ENCODE results near the gene COPE. TPM values are rescaled to one million over a fixed set of nuclear protein-coding genes. Genes with fewer than 3 reads are reported as not detected.
"Not testable (repeated sequence)": the region's sequence is repeated elsewhere in the genome, so short reads cannot be mapped to it uniquely, and the experiment has no call there.

The COPE gene
- total RNA-seq, 2 donors from 2014 or later = 134 to 266 TPM

DNA sequence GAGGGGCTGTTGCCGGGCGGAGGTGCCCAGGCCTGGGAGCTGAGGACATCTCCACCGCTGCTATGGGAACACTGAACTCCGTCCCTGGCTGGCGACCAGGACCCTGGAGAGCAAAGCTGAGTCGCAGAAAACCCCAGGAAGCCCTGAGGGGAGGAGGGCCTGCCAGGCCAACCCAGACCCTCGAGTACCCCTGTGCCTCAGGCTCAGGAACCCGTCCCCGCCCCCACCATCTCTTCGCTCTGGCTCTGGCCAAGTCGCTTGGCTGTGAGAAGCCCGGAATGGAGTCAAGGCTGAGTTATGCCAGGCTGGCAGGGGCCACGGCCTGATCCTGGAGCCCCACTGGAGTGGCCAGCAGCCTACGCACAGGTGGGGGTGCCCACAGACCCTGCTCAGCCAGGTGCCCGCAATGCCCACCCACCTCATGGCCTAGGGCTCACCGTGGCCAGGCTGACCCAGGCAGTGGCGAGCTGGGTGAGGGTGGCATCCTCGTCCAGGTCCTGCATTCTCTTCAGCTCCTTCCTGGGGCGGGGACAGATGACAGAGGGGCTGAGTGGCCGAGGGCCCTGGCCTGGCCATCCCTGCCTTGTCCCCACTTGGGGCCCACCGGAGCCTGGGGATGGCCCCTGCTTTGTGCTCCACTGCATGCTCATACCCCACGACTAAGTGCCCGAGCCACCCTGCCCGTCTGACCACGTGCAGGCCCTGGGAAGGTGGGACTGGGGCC, 14.7 kb downstream of the COPE start:
- no peak overlapping the region for H3K4me3 ChIP-seq
- no peaks in the 10 kb centered on the region for H3K9me3 ChIP-seq
- ATAC-seq (ENCODE audit: insufficient number of reproducible peaks, low FRiP score, low read depth) (no peak), DNase-seq (ENCODE audit: low spot score) (no peak)
- no peaks in the 10 kb centered on the region for H3K27me3 ChIP-seq (replicated peaks; ENCODE audit: insufficient read depth)
- peaks cover 60% of the 10 kb centered on the region for H3K36me3 ChIP-seq
- H3K4me1 ChIP-seq (ENCODE audit: control insufficient read depth in 1 of 2, low read depth in 2 of 2) = no peaks in the 10 kb centered on the region
- TF ChIP-seq, protein P1, sequence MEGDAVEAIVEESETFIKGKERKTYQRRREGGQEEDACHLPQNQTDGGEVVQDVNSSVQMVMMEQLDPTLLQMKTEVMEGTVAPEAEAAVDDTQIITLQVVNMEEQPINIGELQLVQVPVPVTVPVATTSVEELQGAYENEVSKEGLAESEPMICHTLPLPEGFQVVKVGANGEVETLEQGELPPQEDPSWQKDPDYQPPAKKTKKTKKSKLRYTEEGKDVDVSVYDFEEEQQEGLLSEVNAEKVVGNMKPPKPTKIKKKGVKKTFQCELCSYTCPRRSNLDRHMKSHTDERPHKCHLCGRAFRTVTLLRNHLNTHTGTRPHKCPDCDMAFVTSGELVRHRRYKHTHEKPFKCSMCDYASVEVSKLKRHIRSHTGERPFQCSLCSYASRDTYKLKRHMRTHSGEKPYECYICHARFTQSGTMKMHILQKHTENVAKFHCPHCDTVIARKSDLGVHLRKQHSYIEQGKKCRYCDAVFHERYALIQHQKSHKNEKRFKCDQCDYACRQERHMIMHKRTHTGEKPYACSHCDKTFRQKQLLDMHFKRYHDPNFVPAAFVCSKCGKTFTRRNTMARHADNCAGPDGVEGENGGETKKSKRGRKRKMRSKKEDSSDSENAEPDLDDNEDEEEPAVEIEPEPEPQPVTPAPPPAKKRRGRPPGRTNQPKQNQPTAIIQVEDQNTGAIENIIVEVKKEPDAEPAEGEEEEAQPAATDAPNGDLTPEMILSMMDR (IDR thresholded peaks at IDR 0.05) = no peak
- H3K27ac ChIP-seq = no peak overlapping the region

DNA sequence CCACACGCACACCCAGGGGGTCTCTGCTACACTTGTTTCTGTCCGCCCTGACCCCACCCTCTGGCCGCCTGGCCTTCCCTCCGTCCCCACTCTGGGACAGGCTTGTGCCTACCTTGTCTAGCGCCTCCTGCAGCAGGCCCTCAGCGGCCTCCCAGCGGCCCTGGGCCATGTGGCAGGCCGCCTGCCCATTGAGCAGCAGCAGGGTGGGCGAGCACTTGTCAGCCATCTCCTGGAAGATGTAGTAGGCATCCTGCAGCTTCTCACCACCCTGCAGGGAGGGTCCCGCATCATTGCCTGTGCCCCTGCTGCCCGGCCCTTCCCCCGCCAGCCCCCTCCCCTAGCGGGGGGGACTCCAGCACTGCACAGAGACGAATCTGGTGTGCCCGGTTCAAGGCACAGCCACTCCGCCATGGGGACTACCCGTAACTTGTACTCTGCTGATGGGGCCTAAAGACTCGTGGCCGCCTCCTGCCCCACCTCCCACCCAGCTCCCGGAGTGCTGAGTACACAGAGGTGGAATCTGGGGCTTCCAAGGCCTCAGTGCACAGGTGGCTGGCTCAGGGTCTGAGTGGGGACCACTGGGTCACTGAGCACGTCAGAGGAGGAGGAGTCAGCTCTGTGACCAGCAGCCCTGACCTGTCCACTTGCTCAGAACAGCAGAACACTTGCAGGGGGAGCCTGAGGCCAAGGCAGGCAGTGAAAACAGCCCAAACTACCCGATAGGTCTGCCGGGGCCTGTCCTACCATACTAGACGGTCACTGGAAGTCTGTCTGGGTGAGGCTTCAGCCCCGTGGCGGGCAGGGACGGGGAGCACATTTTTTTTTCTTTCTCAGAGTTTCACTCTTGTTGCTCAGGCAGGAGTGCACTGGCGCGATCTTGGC, 15.8 kb downstream of the COPE start:
- TF ChIP-seq, protein P1 (IDR thresholded peaks at IDR 0.05) = no peak
- Histone ChIP-seq H3K27ac (no peak overlapping the region), H3K4me1 (ENCODE audit: control insufficient read depth in 1 of 2, low read depth in 2 of 2) (no peaks in the 10 kb centered on the region), H3K36me3 (peaks cover 64% of the 10 kb centered on the region), H3K4me3 (no peak overlapping the region), H3K9me3 (no peaks in the 10 kb centered on the region), H3K27me3 (replicated peaks; ENCODE audit: insufficient read depth) (no peaks in the 10 kb centered on the region)
- no peak for ATAC-seq (ENCODE audit: insufficient number of reproducible peaks, low FRiP score, low read depth)
- DNase-seq (ENCODE audit: low spot score) = no peak

DNA sequence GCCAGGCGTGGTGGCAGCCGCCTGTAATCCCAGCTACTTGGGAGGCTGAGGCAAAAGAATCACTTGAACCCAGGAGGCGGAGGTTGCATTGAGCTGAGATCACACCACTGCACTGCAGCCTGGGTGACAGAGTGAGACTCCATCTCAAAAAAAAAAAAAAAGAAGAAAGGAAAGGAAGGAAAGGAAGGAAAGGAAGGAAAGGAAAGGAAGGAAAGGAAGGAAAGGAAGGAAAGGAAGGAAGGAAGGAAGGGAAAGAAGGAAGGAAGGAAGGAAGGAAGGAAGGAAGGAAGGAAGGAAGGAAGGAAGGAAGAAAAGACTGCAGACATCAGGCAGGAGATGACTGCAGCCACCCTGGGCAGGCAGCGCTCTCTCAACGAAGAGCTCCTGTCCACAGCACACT, 16.7 kb downstream of the COPE start:
- not testable (repeated sequence) for H3K9me3 ChIP-seq; H3K27me3 ChIP-seq (replicated peaks; ENCODE audit: insufficient read depth); DNase-seq (ENCODE audit: low spot score); H3K27ac ChIP-seq; ATAC-seq (ENCODE audit: insufficient number of reproducible peaks, low FRiP score, low read depth); H3K4me3 ChIP-seq; H3K4me1 ChIP-seq (ENCODE audit: control insufficient read depth in 1 of 2, low read depth in 2 of 2)
- H3K36me3 ChIP-seq = peaks cover 58% of the 10 kb centered on the region

DNA sequence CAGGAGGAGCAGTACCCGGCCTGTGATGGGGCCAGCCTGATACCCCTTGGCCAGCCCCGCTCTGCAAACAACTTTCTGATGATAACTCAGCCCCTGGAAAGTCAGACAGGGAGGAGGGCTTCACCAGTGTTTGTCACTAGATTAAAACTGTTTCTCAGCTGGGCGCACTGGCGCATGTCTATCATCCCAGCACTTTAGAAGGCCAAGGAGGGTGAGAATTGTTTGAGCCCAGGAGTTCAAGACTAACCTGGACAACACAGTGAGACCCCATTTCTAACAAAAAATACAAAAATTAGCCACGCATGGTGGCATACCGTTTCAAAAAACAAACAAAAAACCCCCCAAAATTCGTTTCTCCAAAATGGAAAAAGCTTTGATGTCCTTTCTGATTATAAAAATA, 17.7 kb downstream of the COPE start:
- no peaks in the 10 kb centered on the region for H3K27me3 ChIP-seq (replicated peaks; ENCODE audit: insufficient read depth)
- no peak overlapping the region for H3K27ac ChIP-seq
- no peaks in the 10 kb centered on the region for H3K9me3 ChIP-seq
- TF ChIP-seq, protein P1 (IDR thresholded peaks at IDR 0.05) = no peak
- no peak for DNase-seq (ENCODE audit: low spot score)
- H3K36me3 ChIP-seq = peaks cover 49% of the 10 kb centered on the region
- peaks cover 2 to 3% of the 10 kb centered on the region in 2 donors for H3K4me1 ChIP-seq (ENCODE audit: control insufficient read depth in 1 of 2, low read depth in 2 of 2)
- no peak overlapping the region for H3K4me3 ChIP-seq
- ATAC-seq (ENCODE audit: insufficient number of reproducible peaks, low FRiP score, low read depth) = no peak

DNA sequence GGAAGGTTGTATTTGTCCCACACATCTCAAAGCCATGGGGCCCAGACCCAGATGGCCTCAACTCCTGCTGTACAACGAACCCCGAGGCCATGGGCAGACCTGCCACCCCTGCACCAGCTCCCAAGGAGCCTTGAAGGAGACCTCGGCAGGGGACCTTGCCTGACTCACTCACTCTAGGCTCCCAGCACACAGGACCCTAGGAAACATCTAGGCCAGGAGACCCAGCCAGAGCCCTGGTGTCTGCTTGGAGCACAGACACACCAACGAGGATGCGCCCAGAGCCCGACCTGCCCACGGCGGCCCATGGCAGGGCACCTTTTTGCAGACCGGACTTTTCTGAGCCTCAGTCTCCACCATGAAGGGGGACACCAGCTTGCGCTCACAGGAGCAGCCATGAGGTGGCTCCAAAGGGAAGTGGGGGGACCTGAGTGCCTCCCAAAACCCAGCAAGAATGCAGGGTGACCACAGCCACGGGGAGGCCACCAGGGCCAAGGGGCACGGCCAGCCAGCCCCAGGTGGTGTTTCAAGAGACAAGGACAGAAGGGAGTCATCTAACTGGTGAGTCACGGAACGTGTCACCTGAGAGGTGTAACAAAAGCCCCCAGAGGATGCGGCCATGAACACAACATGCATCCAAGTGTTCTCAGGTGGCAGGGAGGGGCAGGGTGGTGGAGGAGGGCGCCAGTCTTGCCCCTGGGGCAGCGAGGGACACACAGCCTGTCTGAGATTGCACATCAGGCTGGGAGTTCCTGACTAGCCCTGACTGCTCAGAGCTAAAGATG, 18.3 kb downstream of the COPE start:
- no peak overlapping the region for H3K27ac ChIP-seq
- no peaks in the 10 kb centered on the region for H3K9me3 ChIP-seq
- no peak overlapping the region for H3K4me3 ChIP-seq
- TF ChIP-seq, protein P1 (IDR thresholded peaks at IDR 0.05) = no peak
- ATAC-seq (ENCODE audit: insufficient number of reproducible peaks, low FRiP score, low read depth) (no peak), DNase-seq (ENCODE audit: low spot score) (no peak)
- peaks cover 3 to 6% of the 10 kb centered on the region in 2 donors for H3K4me1 ChIP-seq (ENCODE audit: control insufficient read depth in 1 of 2, low read depth in 2 of 2)
- H3K27me3 ChIP-seq (replicated peaks; ENCODE audit: insufficient read depth) = no peaks in the 10 kb centered on the region
- peaks cover 43% of the 10 kb centered on the region for H3K36me3 ChIP-seq

Data from thoracic aorta (tissue), 2 donors.